Trophoblast cell (in vitro differentiated cells and primary cell): ENCODE measurements around the gene REEP6.

Experiments
- DNase-seq, 2 donors: peaks; one replicate each; pipeline ENCODE4 v3.0.0-alpha.2; 2016
- H2AFZ ChIP-seq: 2 replicates; pipeline ENCODE4 v1.6.1; 2013; ENCODE audit warnings: low read length, moderate library complexity, mild to moderate bottlenecking; ENCODE audit not compliant: insufficient read depth, poor library complexity
- H2AK5ac ChIP-seq: 2 replicates; pipeline ENCODE4 v1.6.1; 2013; ENCODE audit warnings: mild to moderate bottlenecking, low read length
- H2BK120ac ChIP-seq: 2 replicates; pipeline ENCODE4 v1.6.1; 2013; ENCODE audit warnings: low read length, mild to moderate bottlenecking, moderate library complexity; ENCODE audit not compliant: insufficient read depth, poor library complexity
- H2BK12ac ChIP-seq: 2 replicates; pipeline ENCODE4 v1.6.1; 2013; ENCODE audit warnings: mild to moderate bottlenecking, low read length, moderate library complexity
- H2BK5ac ChIP-seq: 2 replicates; pipeline ENCODE4 v1.6.1; 2013; ENCODE audit warnings: low read length, low read depth, moderate library complexity, mild to moderate bottlenecking; ENCODE audit not compliant: poor library complexity
- H3K14ac ChIP-seq: 2 replicates; pipeline ENCODE4 v1.6.1; 2013; ENCODE audit warnings: mild to moderate bottlenecking, low read length
- H3K18ac ChIP-seq: 2 replicates; pipeline ENCODE4 v1.6.1; 2013; ENCODE audit warnings: mild to moderate bottlenecking, low read length
- H3K23ac ChIP-seq: 2 replicates; pipeline ENCODE4 v1.6.1; 2013; ENCODE audit warnings: low read length
- H3K27ac ChIP-seq: 2 replicates; pipeline ENCODE4 v1.5.1; 2013; ENCODE audit warnings: low read depth, mild to moderate bottlenecking, inconsistent platforms, low read length, moderate library complexity
- H3K27me3 ChIP-seq: 2 replicates; pipeline ENCODE4 v1.6.1; 2013; ENCODE audit warnings: inconsistent platforms, mild to moderate bottlenecking, low read length, moderate library complexity; ENCODE audit not compliant: insufficient read depth
- H3K36me3 ChIP-seq, 2 experiments: 1 replicate in 1 of 2; 2 replicates in 1 of 2; pipeline ENCODE4 v1.6.1; 2013; ENCODE audit warnings: low read length in 2 of 2, mild to moderate bottlenecking in 2 of 2, moderate library complexity in 1 of 2; ENCODE audit not compliant: insufficient read depth in 2 of 2, control insufficient read depth in 1 of 2
- H3K4ac ChIP-seq: 2 replicates; pipeline ENCODE4 v1.6.1; 2013; ENCODE audit warnings: low read depth, mild to moderate bottlenecking, low read length, moderate library complexity
- H3K4me1 ChIP-seq, 2 experiments: 1 replicate in 1 of 2; 2 replicates in 1 of 2; pipeline ENCODE4 v1.6.1; 2013; ENCODE audit warnings: low read length in 2 of 2, mild to moderate bottlenecking in 2 of 2, moderate library complexity in 1 of 2; ENCODE audit not compliant: insufficient read depth in 2 of 2, control insufficient read depth in 1 of 2
- H3K4me2 ChIP-seq: 2 replicates; pipeline ENCODE4 v1.6.1; 2013; ENCODE audit warnings: inconsistent platforms, mild to moderate bottlenecking, low read length, moderate library complexity
- H3K4me3 ChIP-seq: 2 replicates; pipeline ENCODE4 v1.5.1; 2013; ENCODE audit warnings: mild to moderate bottlenecking, low read depth, low read length, inconsistent platforms
- H3K79me1 ChIP-seq: one replicate; pipeline ENCODE4 v1.6.1; 2013; ENCODE audit warnings: low read length
- H3K79me2 ChIP-seq: 2 replicates; pipeline ENCODE4 v1.6.1; 2013; ENCODE audit warnings: low read length, mild to moderate bottlenecking; ENCODE audit not compliant: control insufficient read depth, insufficient read depth, poor library complexity
- H3K9ac ChIP-seq: 2 replicates; pipeline ENCODE4 v1.6.1; 2013; ENCODE audit warnings: mild to moderate bottlenecking, low read length
- H3K9me3 ChIP-seq: 2 replicates; pipeline ENCODE4 v1.6.1; 2013; ENCODE audit warnings: low read depth, mild to moderate bottlenecking, control low read depth, inconsistent platforms, low read length; ENCODE audit not compliant: insufficient read depth
- H4K12ac ChIP-seq: 2 replicates; pipeline ENCODE4 v1.6.1; 2013; ENCODE audit warnings: low read depth, mild to moderate bottlenecking, low read length, moderate library complexity
- H4K8ac ChIP-seq: 2 replicates; pipeline ENCODE4 v1.6.1; 2013; ENCODE audit warnings: low read depth, mild to moderate bottlenecking, low read length, moderate library complexity
- H4K91ac ChIP-seq: one replicate; pipeline ENCODE4 v1.6.1; 2013; ENCODE audit warnings: low read depth, mild to moderate bottlenecking, low read length, moderate library complexity
- WGBS: extraction: QIAGEN DNeasy Blood & Tissue Kit; methylation state at CpG from one replicate; pipeline ENCODE4 v1.1.7; 2013; ENCODE audit warnings: missing lambda C conversion rate; ENCODE audit not compliant: insufficient read length, insufficient coverage; ENCODE audit errors: extremely low coverage; 5-methylcytosine and 5-hydroxymethylcytosine counted together

Gene REEP6

DNA sequence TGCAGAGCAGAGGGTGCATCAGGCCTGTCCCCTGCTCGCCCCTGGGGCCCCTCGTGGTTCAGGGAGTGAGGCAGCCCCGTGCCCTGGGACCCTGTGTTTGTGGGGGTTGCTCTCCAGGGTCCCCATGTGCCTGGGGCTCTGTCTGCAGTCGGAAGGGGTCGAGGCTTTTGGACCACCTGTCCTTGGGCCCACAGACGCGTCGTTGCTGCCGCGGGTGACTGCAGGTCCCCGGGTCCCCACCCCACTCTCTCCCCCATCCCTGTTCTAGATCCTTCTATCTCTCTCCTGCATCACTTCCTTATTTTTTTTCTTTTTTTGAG lies 2.7 kb upstream of the REEP6 start:
- Histone ChIP-seq H3K27ac (no peak overlapping the region), H2BK12ac (no peak overlapping the region), H3K23ac (no peak overlapping the region), H3K4me3 (no peak overlapping the region), H3K18ac (no peak overlapping the region), H3K79me1 (peaks cover 10% of the 10 kb centered on the region), H2BK5ac (no peak overlapping the region), H3K14ac (no peak overlapping the region), H4K91ac (no peak overlapping the region), H3K4me1 (peaks cover 12% of the 10 kb centered on the region in 2 experiments), H3K4ac (no peak overlapping the region), H3K4me2 (no peak overlapping the region), H3K9ac (no peak overlapping the region), H2AFZ (no peak overlapping the region), H2BK120ac (no peak overlapping the region), H3K27me3 (peaks cover 5% of the 10 kb centered on the region), H3K36me3 (no peaks in the 10 kb centered on the region), H3K9me3 (peaks cover 7% of the 10 kb centered on the region), H3K79me2 (peaks cover 4% of the 10 kb centered on the region), H4K8ac (no peak overlapping the region), H2AK5ac (no peak overlapping the region), H4K12ac (no peak overlapping the region)
- no peak for DNase-seq
- WGBS, result no CpG with 5 or more reads among the region's 11 CpGs

DNA sequence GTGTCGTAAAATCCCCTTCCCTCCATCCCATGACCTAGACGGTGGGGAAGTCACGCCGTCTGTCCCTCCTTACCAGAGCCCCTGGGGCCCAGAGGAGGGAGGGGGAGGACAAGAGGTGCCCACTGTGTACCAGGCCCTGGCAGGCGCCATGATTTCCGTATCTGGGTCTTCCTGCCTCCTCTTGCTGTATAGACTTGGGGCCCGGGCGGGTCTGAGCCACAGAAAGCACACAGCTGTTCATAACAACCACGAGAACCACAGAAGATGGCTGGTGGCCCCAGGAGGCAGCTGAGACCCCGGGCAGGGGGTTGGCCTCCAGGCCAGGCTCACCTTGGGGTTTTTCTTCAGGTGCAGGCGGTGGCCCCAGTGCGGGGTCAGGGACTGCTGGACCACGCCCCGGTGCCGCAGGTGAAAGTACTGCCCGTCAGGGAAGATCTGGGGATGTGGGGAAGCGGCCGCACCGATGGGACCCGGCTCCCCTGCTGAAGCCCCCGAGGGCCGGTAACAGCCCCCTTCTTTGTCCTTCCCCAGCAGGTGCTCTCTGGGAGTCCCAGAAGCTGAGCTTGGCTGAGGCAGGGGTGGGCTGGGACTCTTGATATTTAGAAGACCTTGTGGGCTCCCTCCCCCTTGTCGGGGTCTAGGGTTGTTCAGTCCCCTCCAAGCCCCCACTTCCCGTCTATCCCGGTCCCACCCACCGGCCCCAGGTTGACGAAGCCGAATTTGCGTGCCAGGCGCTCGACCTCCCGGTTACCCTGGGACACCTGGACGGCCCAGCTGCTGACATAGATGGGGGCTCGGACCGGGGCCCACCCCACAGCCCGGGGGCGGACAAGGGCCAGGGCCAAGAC lies 1.3 kb upstream of the REEP6 start:
- Histone ChIP-seq H3K4me1 (peaks cover 12% of the 10 kb centered on the region in 2 experiments), H3K9me3 (peaks cover 7% of the 10 kb centered on the region), H4K8ac (peak overlapping the region; percentile 94), H3K27me3 (peaks cover 5% of the 10 kb centered on the region), H4K91ac (peak overlapping the region; percentile 72), H4K12ac (peak overlapping the region; percentile 73), H2BK5ac (peak overlapping the region; percentile 21), H3K18ac (peak overlapping the region; percentile 55), H3K4ac (peak overlapping the region; percentile 14), H3K23ac (no peak overlapping the region), H3K79me1 (peaks cover 10% of the 10 kb centered on the region), H2BK12ac (no peak overlapping the region), H3K79me2 (peaks cover 4% of the 10 kb centered on the region), H2BK120ac (peak overlapping the region; percentile 61), H2AFZ (peak overlapping the region; percentile 85), H2AK5ac (peak overlapping the region; percentile 27), H3K9ac (peak overlapping the region; percentile 48), H3K4me2 (peak overlapping the region; percentile 97), H3K27ac (no peak overlapping the region), H3K14ac (no peak overlapping the region), H3K36me3 (no peaks in the 10 kb centered on the region), H3K4me3 (peak overlapping the region; percentile 70)
- no peak for DNase-seq
- WGBS, result no CpG with 5 or more reads among the region's 37 CpGs

DNA sequence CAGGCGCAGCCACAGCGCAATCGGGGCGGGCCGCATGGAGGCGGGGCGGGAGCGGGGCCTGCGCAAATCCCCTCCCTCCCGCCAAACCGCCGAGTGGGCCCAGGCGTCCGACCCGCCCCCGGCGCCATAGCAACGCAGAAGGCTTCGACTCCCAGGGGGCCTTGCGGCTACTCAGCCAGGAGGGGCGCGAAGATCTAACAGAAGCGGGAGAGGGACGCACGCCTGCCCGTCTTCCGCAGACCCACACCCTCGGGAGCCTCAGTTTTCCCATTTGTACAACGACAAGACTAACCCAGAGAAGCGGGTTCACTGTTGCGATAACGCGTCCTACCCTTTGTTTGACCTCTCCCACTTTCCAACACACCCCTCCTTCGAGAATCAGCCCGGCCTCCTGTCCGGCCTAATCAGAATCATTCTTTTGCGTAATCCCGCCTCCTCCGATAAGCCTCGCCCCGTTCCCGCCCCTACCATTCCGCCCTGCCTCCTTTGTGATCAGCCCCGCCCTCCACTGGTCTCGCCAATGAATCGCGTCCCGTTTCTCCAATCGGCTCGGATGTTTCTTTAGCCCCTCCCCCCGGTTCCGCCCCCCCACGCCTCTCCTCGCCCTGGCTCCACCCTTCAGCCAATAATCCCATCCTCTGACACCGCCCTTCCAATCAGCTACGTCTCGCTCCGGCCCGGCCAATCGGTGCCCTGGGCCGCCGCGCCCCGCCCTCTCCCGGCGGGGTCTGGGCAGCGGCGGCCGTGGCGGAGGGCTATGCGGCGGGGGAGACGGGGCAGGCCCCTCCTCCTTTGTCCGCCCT lies 469 bp upstream of the REEP6 start, which contains the start of gene PCSK4:
TSS of gene PCSK4 (minus strand) at position 40 of the 803 bp plus-strand sequence. CDS start at position 36, 4 bp downstream.
- Histone ChIP-seq H2AFZ (peak within 1 kb of the TSS; percentile 92), H4K91ac (peak within 1 kb of the TSS; percentile 72), H4K12ac (peak within 1 kb of the TSS; percentile 83), H3K4me3 (peak within 1 kb of the TSS; percentile 70), H4K8ac (peak within 1 kb of the TSS; percentile 94), H2BK120ac (peak within 1 kb of the TSS; percentile 61), H3K9ac (peak within 1 kb of the TSS; percentile 68), H3K14ac (peak within 1 kb of the TSS; percentile 65), H3K4me2 (peak within 1 kb of the TSS; percentile 97), H2BK12ac (no peak within 1 kb of the TSS), H3K4me1 (peaks cover 12% of the 10 kb centered on the region in 2 experiments), H2AK5ac (peak within 1 kb of the TSS; percentile 27), H3K79me2 (peaks cover 4% of the 10 kb centered on the region), H3K4ac (peak within 1 kb of the TSS; percentile 21), H2BK5ac (peak within 1 kb of the TSS; percentile 32), H3K36me3 (no peaks in the 10 kb centered on the region), H3K18ac (peak within 1 kb of the TSS; percentile 55), H3K9me3 (peaks cover 7% of the 10 kb centered on the region), H3K27me3 (peaks cover 5% of the 10 kb centered on the region), H3K79me1 (peaks cover 10% of the 10 kb centered on the region), H3K27ac (no peak within 1 kb of the TSS), H3K23ac (no peak within 1 kb of the TSS)
- WGBS, result no CpG with 5 or more reads among the region's 74 CpGs
- DNase-seq, result peak; percentile 95 to 98

DNA sequence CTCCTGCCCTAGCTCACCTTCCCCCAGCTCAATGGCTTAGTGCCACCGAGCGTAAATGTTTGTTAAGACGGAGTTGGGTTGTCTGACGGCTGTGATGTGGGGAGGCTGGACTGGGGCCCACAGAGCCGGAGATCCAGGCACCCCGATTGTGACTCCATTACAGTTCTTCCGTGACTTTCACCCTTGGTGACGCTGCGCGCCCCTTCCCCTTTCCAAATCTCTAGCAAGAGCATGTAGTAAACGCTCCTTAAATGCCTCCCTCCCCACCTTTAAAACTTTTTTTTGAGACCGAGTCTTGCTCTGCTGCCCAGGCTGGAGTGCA lies 829 bp downstream of the REEP6 start:
- Histone ChIP-seq H4K12ac (no peak overlapping the region), H2BK5ac (no peak overlapping the region), H4K8ac (no peak overlapping the region), H3K4me1 (peaks cover 17 to 18% of the 10 kb centered on the region in 2 experiments), H3K4ac (no peak overlapping the region), H3K79me2 (peaks cover 4% of the 10 kb centered on the region), H3K27ac (no peak overlapping the region), H3K4me3 (no peak overlapping the region), H2AK5ac (no peak overlapping the region), H3K9ac (no peak overlapping the region), H3K14ac (no peak overlapping the region), H3K27me3 (peaks cover 5% of the 10 kb centered on the region), H2BK120ac (no peak overlapping the region), H2AFZ (no peak overlapping the region), H3K18ac (no peak overlapping the region), H3K9me3 (peaks cover 7% of the 10 kb centered on the region), H2BK12ac (no peak overlapping the region), H4K91ac (no peak overlapping the region), H3K36me3 (no peaks in the 10 kb centered on the region), H3K4me2 (peak overlapping the region; percentile 96), H3K79me1 (peaks cover 10% of the 10 kb centered on the region), H3K23ac (no peak overlapping the region)
- DNase-seq, result no peak
- no CpG with 5 or more reads among the region's 12 CpGs for WGBS
